NOMO-1 treated with DMSO at 0.1 percent for 48 hours (cell line): ENCODE results near the gene PTPRN2.

ENCODE experiments used
- DNase-seq: peaks from one replicate; lab custom pipeline; 2025; ENCODE audit not compliant: unreplicated experiment; lab: John Stamatoyannopoulos, UW

The PTPRN2 gene

DNA sequence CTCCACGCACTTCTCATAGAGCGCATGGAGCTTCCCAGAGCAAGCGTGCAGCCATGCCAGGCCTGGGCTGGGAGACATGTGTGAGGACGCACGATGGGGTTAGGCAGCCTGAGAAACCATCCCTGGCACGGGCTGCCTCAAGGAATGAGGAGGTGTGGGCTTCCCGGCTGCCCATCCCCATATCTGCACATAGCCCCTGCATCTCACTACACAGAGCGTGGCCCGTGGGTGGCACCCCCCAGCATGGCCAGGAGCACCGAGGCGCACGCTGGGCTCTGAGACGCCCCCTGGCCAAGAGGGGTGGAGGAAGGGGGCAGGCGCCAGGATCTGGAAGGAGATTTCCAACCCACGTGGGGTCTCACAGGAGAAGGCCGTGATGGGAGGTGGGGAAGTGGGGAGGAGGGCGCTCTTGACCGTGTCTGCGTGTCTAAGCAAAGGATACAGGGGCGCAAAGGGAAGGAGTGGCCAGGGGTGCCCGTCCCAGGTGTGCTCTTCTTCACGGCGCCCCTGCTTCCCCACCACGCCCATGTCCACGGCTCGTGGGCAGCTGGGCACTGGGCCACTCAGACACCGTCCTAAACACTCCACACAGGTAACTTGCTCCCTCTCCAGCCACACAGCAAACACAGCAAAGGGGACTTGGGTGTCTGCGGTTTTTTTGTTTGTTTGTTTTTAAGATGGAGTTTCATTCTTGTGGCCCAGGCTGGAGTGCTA is 340.5 kb downstream of the PTPRN2 start:
- no peak for DNase-seq

DNA sequence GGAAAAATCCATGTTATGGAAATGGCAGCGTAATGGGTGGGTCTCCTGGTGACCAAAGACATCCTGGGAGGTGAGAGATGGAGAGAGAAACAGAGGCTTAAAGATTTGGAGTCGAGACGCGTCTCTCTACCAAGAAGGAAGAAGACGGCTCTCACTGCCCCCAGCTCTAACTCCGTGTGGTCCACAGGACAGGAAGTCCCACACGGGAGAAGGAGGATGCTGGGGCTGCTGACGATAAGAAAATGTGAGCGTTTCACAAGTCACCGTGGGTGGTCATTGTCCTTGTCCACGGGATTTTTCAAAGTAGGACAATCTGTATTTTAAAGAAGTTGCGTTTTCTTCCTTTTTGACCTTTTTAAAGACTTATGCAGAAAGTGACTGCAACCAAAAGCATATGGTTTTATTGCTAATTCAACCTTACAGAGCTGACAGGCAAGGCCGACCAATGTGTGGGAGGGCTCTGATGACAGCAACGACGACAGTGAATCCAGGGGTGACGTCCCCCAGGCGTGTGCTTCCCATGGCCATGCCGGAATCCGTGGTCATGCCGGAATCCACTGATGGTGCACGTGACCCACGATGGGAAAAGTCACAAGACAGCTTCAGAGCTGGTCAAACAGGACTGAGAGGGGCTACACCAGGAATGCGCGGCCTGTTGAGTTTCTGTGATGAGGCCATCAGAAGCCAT is 341.2 kb downstream of the PTPRN2 start:
- no peak for DNase-seq

DNA sequence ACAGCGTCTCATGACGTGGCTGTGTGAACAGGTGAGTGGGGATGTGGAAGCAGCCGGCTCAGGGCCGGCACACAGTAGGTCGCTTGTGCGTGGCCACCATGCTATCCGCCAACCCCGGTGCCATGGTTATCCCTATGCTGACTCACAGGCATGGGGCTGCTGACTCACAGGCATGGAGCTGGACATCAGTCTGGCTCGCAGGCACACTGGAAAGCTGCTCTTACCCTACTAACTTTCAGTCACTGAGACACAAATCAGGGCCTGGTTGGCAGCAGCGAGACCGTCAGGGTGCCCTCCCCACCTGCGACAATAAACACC is 341.9 kb downstream of the PTPRN2 start:
- DNase-seq = no peak

DNA sequence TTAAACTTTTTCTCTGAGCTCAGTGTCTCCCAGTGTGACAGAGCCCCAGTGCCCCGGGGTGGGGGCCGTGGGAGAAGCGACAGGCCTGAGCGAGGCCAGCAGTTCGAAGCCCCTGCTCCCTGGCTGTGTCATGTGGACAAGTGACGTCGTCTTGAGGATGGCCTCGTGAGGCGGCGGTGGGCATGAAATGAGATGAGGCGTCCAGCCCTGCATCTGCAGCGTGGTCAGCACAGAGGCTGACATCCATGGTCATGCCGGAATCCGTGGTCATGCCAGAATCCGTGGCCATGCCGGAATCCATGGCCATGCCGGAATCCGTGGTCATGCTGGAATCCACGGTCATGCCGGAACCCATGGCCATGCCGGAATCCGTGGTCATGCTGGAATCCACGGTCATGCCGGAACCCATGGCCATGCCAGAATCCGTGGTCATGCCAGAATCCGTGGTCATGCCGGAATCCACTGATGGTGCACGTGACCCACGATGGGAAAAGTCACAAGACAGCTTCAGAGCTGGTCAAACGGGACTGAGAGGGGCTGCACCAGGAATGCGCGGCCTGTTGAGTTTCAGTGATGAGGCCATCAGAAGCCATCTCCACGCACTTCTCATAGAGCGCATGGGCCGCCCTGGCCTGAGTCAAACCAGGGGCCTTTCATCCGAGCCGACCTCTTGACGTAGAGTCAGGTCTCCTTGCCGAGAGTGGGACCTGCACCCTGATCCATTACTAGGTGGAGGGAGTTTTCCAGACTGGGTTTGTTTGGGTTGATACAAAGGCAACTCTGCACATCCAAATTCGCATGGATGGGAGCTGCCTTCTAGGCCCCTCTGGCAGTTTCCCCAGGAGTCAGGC is 342.5 kb downstream of the PTPRN2 start:
- DNase-seq = no peak

GRCh38 chr7:158244430-158244829 is 343.2 kb downstream of the PTPRN2 start:
- no peak for DNase-seq

- DNase-seq = no peak
These were observed 345.7 kb downstream of the PTPRN2 start for GRCh38 chr7:158241919-158242318.

- no peak for DNase-seq
These were observed 346.8 kb downstream of the PTPRN2 start for GRCh38 chr7:158240801-158241200.

DNA sequence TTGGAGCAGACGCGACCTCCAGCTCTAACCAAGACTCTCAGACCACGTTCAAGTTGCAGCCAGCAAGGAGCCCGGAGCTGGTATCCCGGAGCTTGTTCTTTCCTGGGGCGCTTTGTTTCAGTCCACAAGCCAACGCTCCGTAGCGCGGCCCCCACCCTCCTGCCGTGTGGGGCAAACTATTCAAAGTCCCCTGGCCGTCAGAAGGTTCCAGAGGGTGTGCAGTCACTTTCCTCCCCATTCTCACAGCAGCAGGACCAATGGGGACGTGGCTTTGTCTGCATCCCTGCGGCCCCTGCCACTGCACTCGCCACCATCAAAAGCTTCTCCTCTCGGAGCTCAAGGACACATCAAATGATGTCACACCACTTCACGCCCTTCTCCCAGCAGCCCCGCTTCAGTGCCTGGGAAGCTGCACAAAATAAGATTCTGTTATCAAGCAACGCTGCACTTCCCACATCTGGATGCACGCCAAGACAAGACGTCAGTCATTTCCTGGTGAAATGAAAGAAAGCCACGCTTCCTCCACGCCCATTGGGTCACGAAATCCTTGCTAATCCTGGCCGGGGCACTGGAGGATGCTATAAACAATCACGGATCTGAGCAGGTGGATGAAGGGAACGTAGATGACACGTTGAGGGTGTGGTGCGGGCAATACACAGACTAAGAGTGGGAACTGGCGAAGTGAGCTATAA is 348.2 kb downstream of the PTPRN2 start:
- no peak for DNase-seq

GRCh38 chr7:158238616-158239289 is 348.9 kb downstream of the PTPRN2 start:
- no peak for DNase-seq

- DNase-seq = no peak
These were observed 349.8 kb downstream of the PTPRN2 start for GRCh38 chr7:158237672-158238335.

DNA sequence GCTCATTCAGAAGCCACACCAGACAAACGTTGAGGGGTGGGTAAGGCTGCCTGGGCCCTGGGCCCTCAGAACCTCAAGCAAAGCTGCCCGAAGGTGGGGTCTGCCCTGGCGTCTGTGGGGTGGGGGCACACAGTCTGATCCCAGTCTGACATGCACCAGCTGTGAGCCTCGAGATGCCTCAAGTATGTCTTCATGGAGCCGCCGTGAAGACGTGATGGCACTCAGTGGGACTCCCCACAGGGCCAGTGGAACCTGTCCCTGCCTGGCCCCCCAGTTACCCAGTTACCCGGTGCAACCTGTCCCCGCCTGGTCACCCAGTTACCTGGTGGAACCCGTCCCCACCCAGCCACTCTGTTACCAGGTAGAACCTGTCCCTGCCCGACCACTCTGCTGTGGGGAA is 351.2 kb downstream of the PTPRN2 start:
- DNase-seq = no peak

DNA sequence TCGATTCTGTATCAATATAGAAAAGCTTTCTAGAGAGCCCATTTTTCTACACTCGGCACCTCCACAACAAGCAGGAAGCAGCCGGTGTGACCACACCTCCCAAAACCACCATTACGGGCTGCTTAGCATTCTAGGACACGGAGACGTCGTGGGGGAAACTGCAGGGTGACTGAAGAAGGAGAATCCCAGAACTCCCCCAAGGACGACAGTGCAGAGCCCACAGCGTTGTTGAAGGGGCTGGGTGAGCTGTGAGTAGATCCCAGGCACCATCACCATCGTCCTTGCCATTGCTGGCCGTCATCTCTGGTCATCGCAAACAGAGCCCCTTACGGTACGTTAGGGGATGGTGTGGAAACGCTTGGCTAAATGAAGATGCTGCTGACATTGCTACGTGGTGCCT is 351.8 kb downstream of the PTPRN2 start:
- DNase-seq = no peak

DNA sequence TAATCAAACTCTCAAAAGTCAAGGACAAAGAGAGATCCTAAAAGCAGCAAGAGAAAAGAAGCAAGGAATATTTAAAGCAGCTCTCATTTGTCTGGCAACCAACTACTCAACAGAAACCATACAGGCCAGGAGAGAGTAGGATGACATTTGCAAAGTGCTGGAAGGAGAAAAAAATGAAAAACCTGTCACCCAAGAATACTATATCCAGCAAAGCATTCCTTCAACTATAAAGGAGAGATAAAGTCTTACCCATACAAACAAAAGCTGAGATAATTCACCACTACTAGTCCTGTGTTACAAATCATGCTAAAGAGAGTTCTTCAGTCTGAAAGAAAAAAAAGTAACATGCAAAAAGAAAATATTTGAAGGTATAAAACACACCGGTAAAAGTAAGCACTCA is 357.7 kb downstream of the PTPRN2 start:
- DNase-seq = no peak

- DNase-seq = no peak
These were observed 358.6 kb downstream of the PTPRN2 start for GRCh38 chr7:158228986-158229385.

- DNase-seq = no peak
These were observed 359.5 kb downstream of the PTPRN2 start for GRCh38 chr7:158228131-158228530.

GRCh38 chr7:158227258-158227984 is 360.2 kb downstream of the PTPRN2 start:
- no peak for DNase-seq

GRCh38 chr7:158216198-158216597 is 371.4 kb downstream of the PTPRN2 start:
- no peak for DNase-seq

- no peak for DNase-seq
These were observed 378.2 kb downstream of the PTPRN2 start for GRCh38 chr7:158209435-158209834.

GRCh38 chr7:158206341-158206740 is 381.3 kb downstream of the PTPRN2 start:
- no peak for DNase-seq

GRCh38 chr7:158204453-158204852 is 383.2 kb downstream of the PTPRN2 start:
- no peak for DNase-seq
